SU-DHL-6 (cell line): ENCODE measurements around the gene MRFAP1.

Experiments
- CTCF ChIP-seq: fragments of 200-600 bp; sonication (generic); IDR thresholded peaks from one replicate; pipeline ENCODE4 v1.5.1; 2017; ENCODE audit warnings: antibody characterized with exemption, mild to moderate bottlenecking, low read length, moderate library complexity; ENCODE audit not compliant: insufficient read depth, poor library complexity, severe bottlenecking
- EZH2phosphoT487 ChIP-seq: fragments of 200-600 bp; sonication (generic), shearing (Covaris generic); conservative IDR thresholded peaks from 2 replicates; pipeline ENCODE4 v1.6.1; 2018; ENCODE audit warnings: mild to moderate bottlenecking, antibody characterized with exemption, low read length, moderate library complexity, mixed read lengths

GRCh38 chr4:6625256-6625655, 15.2 kb upstream of the MRFAP1 start:
- TF ChIP-seq CTCF = no peak
- TF ChIP-seq EZH2phosphoT487 = no peak
